HCT116 (cell line): Measurements from ENCODE around the gene GALNT2.

Experiments used
- ATF3 ChIP-seq: IDR thresholded peaks from 2 replicates; pipeline ENCODE4 v1.6.1; 2012
- CBX3 ChIP-seq: IDR thresholded peaks from 2 replicates; pipeline ENCODE4 v1.6.1; 2012; ENCODE audit warnings: low read depth
- CEBPB ChIP-seq: IDR thresholded peaks from 2 replicates; pipeline ENCODE4 v1.6.1; 2012; ENCODE audit warnings: low read depth
- CTCF ChIP-seq, 3 experiments: fragments of 200-600 bp in 1 of 3; sonication (generic) in 1 of 3; IDR thresholded peaks in 2 of 3; conservative IDR thresholded peaks in 1 of 3; 2 replicates each; pipeline ENCODE4 v1.5.1; 2012 to 2017; ENCODE audit warnings: low read depth in 2 of 3, low read length in 2 of 3, antibody characterized with exemption in 1 of 3, borderline replicate concordance in 1 of 3, control low read depth in 1 of 3, mild to moderate bottlenecking in 1 of 3, mixed read lengths in 1 of 3, mixed run types in 1 of 3, moderate library complexity in 1 of 3; ENCODE audit not compliant: insufficient read depth in 1 of 3
- EGR1 ChIP-seq: IDR thresholded peaks from 2 replicates; pipeline ENCODE4 v1.6.1; 2012; ENCODE audit warnings: low read depth
- EZH2 ChIP-seq: fragments of 200-600 bp; sonication (generic); IDR thresholded peaks from 2 replicates; pipeline ENCODE4 v1.6.1; 2017; ENCODE audit warnings: antibody characterized with exemption, mixed run types
- EZH2phosphoT487 ChIP-seq: fragments of 200-600 bp; IDR thresholded peaks from 2 replicates; pipeline ENCODE4 v1.6.1; 2018; ENCODE audit warnings: antibody characterized with exemption, borderline replicate concordance
- POLR2AphosphoS5 ChIP-seq: IDR thresholded peaks from 2 replicates; pipeline ENCODE4 v1.6.1; 2011; ENCODE audit warnings: mild to moderate bottlenecking, low read depth, low read length, moderate library complexity
- REST ChIP-seq: IDR thresholded peaks from 2 replicates; pipeline ENCODE4 v1.6.1; 2012; ENCODE audit warnings: low read depth
- ZFX ChIP-seq: fragments of 450-650 bp; IDR thresholded peaks from 2 replicates; pipeline ENCODE4 v1.6.1; 2017
- ZNF274 ChIP-seq: fragments of 200-500 bp; sonication (Bioruptor generic); IDR thresholded peaks from 2 replicates; pipeline ENCODE4 v1.6.1; 2014; ENCODE audit warnings: mild to moderate bottlenecking, low read depth, low read length, inconsistent platforms

DNA sequence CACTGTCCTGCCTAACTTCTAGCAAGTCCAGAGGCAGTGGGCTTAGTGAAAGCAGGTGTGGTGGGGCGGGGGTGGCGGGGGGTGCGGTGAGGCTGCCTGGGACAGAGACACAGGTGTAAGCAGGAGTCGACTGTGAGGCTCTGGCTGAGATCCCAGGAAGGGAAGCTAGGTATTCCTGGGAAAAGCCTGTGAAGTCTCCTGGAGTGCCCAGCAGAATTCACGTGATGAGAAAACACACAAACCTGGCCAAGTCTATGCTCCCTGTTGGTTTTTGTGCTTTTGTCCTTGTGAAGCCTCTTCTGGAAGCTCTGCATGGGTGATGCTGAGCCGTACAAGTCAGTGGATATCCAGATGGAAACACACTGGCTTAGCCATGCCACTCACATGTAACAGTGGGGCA is 5.3 kb downstream of the GALNT2 start:
- TF ChIP-seq ZFX (no peak), EGR1 (no peak), POLR2AphosphoS5 (no peak), CTCF (IDR thresholded peaks at IDR 0.05 in 2 of 3, conservative IDR thresholded peaks at IDR 0.05 in 1 of 3; ENCODE audit: borderline replicate concordance in 1 of 3, insufficient read depth in 1 of 3, low read depth in 2 of 3, low read length in 2 of 3) (no peak), EZH2 (no peak), EZH2phosphoT487 (no peak), ATF3 (no peak), REST (no peak), CBX3 (no peak), ZNF274 (no peak), CEBPB (no peak)
